ENCODE measurements around the gene LMF1. TPM values are rescaled to one million over a fixed set of nuclear protein-coding genes. Genes with fewer than 3 reads are reported as not detected.
"Not testable (repeated sequence)": the region's sequence is repeated elsewhere in the genome, so short reads cannot be mapped to it uniquely, and the experiment has no call there.

The LMF1 gene
- total and polyA plus RNA-seq, 2 of the 13 experiments (the other 11 are each of a cell fraction or from before 2014, with no cell fraction given): 6.8 to 8.5 TPM

- no peak overlapping the region for H3K9ac ChIP-seq (ENCODE audit: insufficient read depth, low read depth, low read length)
- DNase-seq (ENCODE audit: low spot score): no peak
- no peak overlapping the region for H3K27ac ChIP-seq (ENCODE audit: extremely low read length, insufficient read depth, low read length)
- no peak overlapping the region for H2AFZ ChIP-seq (ENCODE audit: low read length)
- peaks cover 11% of the 10 kb centered on the region for H3K9me3 ChIP-seq (ENCODE audit: low read length)
- in situ Hi-C loops (cut with HindIII; ENCODE audit: extremely low pct_ligation_motif_present, low pct_unique_long_range_greater_than_20kb) (no loop called here), intact Hi-C loops (cut with micrococcal nuclease; ENCODE audit: unreplicated experiment) (no loop called here)
- peaks cover 0 to 2% of the 10 kb centered on the region in 2 experiments; a peak in 1 of 5 replicates for H3K27me3 ChIP-seq (ENCODE audit: control insufficient read depth in 1 of 2, insufficient read depth in 2 of 2, low read length in 2 of 2)
- ATAC-seq: no peak
- no peaks in the 10 kb centered on the region for H4K20me1 ChIP-seq (ENCODE audit: insufficient read depth, low read length)
- FAIRE-seq: no peak
- ChIA-PET CTCF (ENCODE audit: low intra/inter-chr PET ratio, low total read pairs) (no interaction called here), POLR2A (no interaction called here)
- no TSS peak for BruUV-seq (replicated peaks)
- TF ChIP-seq HOMEZ (CRISPR knock-in tag; IDR thresholded peaks at IDR 0.05; ENCODE audit: low read depth): no peak
- TF ChIP-seq RAD51 (IDR thresholded peaks at IDR 0.05; ENCODE audit: borderline replicate concordance): no peak
- no peak for TF ChIP-seq THRA (CRISPR knock-in tag; IDR thresholded peaks at IDR 0.05; ENCODE audit: borderline replicate concordance)
- TF ChIP-seq ZNF576 (CRISPR knock-in tag; IDR thresholded peaks at IDR 0.05): no peak
- no peak for TF ChIP-seq ZNF558 (CRISPR knock-in tag; IDR thresholded peaks at IDR 0.05; ENCODE audit: borderline replicate concordance)
- TF ChIP-seq, protein P1, sequence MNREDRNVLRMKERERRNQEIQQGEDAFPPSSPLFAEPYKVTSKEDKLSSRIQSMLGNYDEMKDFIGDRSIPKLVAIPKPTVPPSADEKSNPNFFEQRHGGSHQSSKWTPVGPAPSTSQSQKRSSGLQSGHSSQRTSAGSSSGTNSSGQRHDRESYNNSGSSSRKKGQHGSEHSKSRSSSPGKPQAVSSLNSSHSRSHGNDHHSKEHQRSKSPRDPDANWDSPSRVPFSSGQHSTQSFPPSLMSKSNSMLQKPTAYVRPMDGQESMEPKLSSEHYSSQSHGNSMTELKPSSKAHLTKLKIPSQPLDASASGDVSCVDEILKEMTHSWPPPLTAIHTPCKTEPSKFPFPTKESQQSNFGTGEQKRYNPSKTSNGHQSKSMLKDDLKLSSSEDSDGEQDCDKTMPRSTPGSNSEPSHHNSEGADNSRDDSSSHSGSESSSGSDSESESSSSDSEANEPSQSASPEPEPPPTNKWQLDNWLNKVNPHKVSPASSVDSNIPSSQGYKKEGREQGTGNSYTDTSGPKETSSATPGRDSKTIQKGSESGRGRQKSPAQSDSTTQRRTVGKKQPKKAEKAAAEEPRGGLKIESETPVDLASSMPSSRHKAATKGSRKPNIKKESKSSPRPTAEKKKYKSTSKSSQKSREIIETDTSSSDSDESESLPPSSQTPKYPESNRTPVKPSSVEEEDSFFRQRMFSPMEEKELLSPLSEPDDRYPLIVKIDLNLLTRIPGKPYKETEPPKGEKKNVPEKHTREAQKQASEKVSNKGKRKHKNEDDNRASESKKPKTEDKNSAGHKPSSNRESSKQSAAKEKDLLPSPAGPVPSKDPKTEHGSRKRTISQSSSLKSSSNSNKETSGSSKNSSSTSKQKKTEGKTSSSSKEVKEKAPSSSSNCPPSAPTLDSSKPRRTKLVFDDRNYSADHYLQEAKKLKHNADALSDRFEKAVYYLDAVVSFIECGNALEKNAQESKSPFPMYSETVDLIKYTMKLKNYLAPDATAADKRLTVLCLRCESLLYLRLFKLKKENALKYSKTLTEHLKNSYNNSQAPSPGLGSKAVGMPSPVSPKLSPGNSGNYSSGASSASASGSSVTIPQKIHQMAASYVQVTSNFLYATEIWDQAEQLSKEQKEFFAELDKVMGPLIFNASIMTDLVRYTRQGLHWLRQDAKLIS (CRISPR knock-in tag; IDR thresholded peaks at IDR 0.05): no peak
- H3K4me1 ChIP-seq (ENCODE audit: insufficient read depth, low read length): no peaks in the 10 kb centered on the region
- no peak overlapping the region for H3K4me2 ChIP-seq (ENCODE audit: low read depth, low read length)
- no peaks in the 10 kb centered on the region for H3K79me2 ChIP-seq (ENCODE audit: insufficient read depth, low read length)
- WGBS (ENCODE audit: low lambda C conversion rate): 73% methylated on average over 10 of the region's 10 CpGs
- no peaks in the 10 kb centered on the region for H3K36me3 ChIP-seq (replicated peaks in 1 of 2; ENCODE audit: control insufficient read depth in 1 of 2, insufficient read depth in 2 of 2, low read length in 2 of 2)
- no peak overlapping the region for H3K4me3 ChIP-seq (replicated peaks in 1 of 3; ENCODE audit: insufficient read depth in 1 of 3, low read depth in 2 of 3, low read length in 3 of 3)
These were observed 109.9 kb downstream of the LMF1 start for GRCh38 chr16:860891-861290.

DNA sequence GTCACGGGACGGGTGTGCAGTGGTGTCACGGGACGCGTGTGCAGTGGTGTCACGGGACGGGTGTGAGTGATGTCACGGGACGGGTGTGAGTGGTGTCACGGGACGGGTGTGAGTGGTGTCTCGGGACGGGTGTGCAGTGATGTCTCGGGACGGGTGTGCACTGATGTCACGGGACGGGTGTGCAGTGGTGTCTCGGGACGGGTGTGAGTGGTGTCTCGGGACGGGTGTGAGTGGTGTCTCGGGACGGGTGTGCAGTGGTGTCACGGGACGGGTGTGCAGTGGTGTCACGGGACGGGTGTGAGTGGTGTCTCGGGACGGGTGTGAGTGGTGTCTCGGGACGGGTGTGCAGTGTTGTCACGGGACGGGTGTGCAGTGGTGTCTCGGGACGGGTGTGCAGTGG, 111.8 kb downstream of the LMF1 start:
- ATAC-seq; in situ Hi-C loops (cut with HindIII; ENCODE audit: extremely low pct_ligation_motif_present, low pct_unique_long_range_greater_than_20kb); H2AFZ ChIP-seq (ENCODE audit: low read length); BruUV-seq (replicated peaks); H4K20me1 ChIP-seq (ENCODE audit: insufficient read depth, low read length); CTCF ChIA-PET (ENCODE audit: low intra/inter-chr PET ratio, low total read pairs); DNase-seq (ENCODE audit: low spot score); POLR2A ChIA-PET; H3K27me3 ChIP-seq (ENCODE audit: control insufficient read depth in 1 of 2, insufficient read depth in 2 of 2, low read length in 2 of 2); FAIRE-seq; H3K4me3 ChIP-seq (replicated peaks in 1 of 3; ENCODE audit: insufficient read depth in 1 of 3, low read depth in 2 of 3, low read length in 3 of 3); H3K27ac ChIP-seq (ENCODE audit: extremely low read length, insufficient read depth, low read length); H3K9ac ChIP-seq (ENCODE audit: insufficient read depth, low read depth, low read length); H3K4me1 ChIP-seq (ENCODE audit: insufficient read depth, low read length); H3K36me3 ChIP-seq (replicated peaks in 1 of 2; ENCODE audit: control insufficient read depth in 1 of 2, insufficient read depth in 2 of 2, low read length in 2 of 2); H3K79me2 ChIP-seq (ENCODE audit: insufficient read depth, low read length); H3K4me2 ChIP-seq (ENCODE audit: low read depth, low read length); intact Hi-C loops (cut with micrococcal nuclease; ENCODE audit: unreplicated experiment): not testable (repeated sequence)
- H3K9me3 ChIP-seq (ENCODE audit: low read length): peaks cover 11% of the 10 kb centered on the region
- 97% methylated on average over 31 of the region's 35 CpGs for WGBS (ENCODE audit: low lambda C conversion rate)

Data from HepG2 (cell line).